CD4-positive, alpha-beta T cell treated with Interleukin-1 beta for 1 hour (primary cell): ENCODE results near the gene TMPRSS3.

ENCODE experiments used
- DNase-seq, 2 donors: peaks; one replicate each; pipeline ENCODE4 v3.0.0-alpha.2; 2020 to 2022

The TMPRSS3 gene

GRCh38 chr21:42406866-42407265 is 11.0 kb upstream of the TMPRSS3 start:
- no peak for DNase-seq

GRCh38 chr21:42406201-42406621 is 10.4 kb upstream of the TMPRSS3 start:
- peak in 1 of 2 donors; percentile 64 for DNase-seq

- DNase-seq, result no peak
Observed at GRCh38 chr21:42405064-42406013, 9.5 kb upstream of the TMPRSS3 start.

- peak in 1 of 2 donors; percentile 27 for DNase-seq
Observed at GRCh38 chr21:42404539-42404938, 8.7 kb upstream of the TMPRSS3 start.

- DNase-seq, result peak; percentile 39 to 64
Observed at GRCh38 chr21:42403611-42404231, 7.9 kb upstream of the TMPRSS3 start, which contains the start of gene UBASH3A. Gene UBASH3A (plus strand): TSS chr21:42403902. CDS start chr21:42403946, 44 bp downstream.

GRCh38 chr21:42401820-42402251 is 6.0 kb upstream of the TMPRSS3 start:
- DNase-seq, result no peak

- no peak for DNase-seq
Observed at GRCh38 chr21:42401154-42401553, 5.3 kb upstream of the TMPRSS3 start.

GRCh38 chr21:42400525-42400924 is 4.7 kb upstream of the TMPRSS3 start:
- no peak for DNase-seq

- DNase-seq, result no peak
Observed at GRCh38 chr21:42398436-42399028, 2.7 kb upstream of the TMPRSS3 start.

- no peak for DNase-seq
Observed at GRCh38 chr21:42397746-42398394, 2.0 kb upstream of the TMPRSS3 start.

GRCh38 chr21:42396799-42397745 is 1.2 kb upstream of the TMPRSS3 start:
- DNase-seq, result no peak

GRCh38 chr21:42395302-42395701 is 550 bp downstream of the TMPRSS3 start:
- no peak for DNase-seq

GRCh38 chr21:42393443-42393950 is 2.4 kb downstream of the TMPRSS3 start:
- no peak for DNase-seq

- no peak for DNase-seq
Observed at GRCh38 chr21:42392731-42393442, 3.0 kb downstream of the TMPRSS3 start.

GRCh38 chr21:42391297-42391696 is 4.6 kb downstream of the TMPRSS3 start:
- DNase-seq, result no peak

GRCh38 chr21:42390696-42391095 is 5.2 kb downstream of the TMPRSS3 start:
- DNase-seq, result no peak

- DNase-seq, result no peak
Observed at GRCh38 chr21:42390193-42390592, 5.7 kb downstream of the TMPRSS3 start.

- no peak for DNase-seq
Observed at GRCh38 chr21:42389449-42389835, 6.4 kb downstream of the TMPRSS3 start.

GRCh38 chr21:42388740-42389448 is 7.0 kb downstream of the TMPRSS3 start:
- no peak for DNase-seq

GRCh38 chr21:42387843-42388340 is 8.0 kb downstream of the TMPRSS3 start:
- no peak for DNase-seq
